CD4-positive, alpha-beta memory T cell (primary cell): Measurements from ENCODE around the gene PI4KA. TPM values are rescaled to one million over a fixed set of nuclear protein-coding genes. Genes with fewer than 3 reads are reported as not detected.
A peak's percentile ranks its signal among the peaks of the same experiment; 100 is the strongest.

ENCODE experiments used
- CTCF ChIA-PET: fragments of 350-600 bp; sonication (Branson Sonifier 250); formaldehyde crosslinking; loops from one replicate; lab custom pipeline; 2021; ENCODE audit warnings: inconsistent platforms; ENCODE audit not compliant: partially characterized antibody; lab: Charles Lee
- POLR2A ChIA-PET: fragments of 350-600 bp; sonication (Branson Sonifier 250); formaldehyde crosslinking; loops from one replicate; lab custom pipeline; 2021; ENCODE audit not compliant: partially characterized antibody; lab: Charles Lee
- DNase-seq, 5 donors: peaks; one replicate each; pipeline versions ENCODE4 v3.0.0 to v3.0.0-alpha.2; 2020 to 2022; ENCODE audit warnings: mixed read lengths in 1 of 5
- H3K27ac ChIP-seq: one replicate; pipeline ENCODE4 v1.7.0; 2013; ENCODE audit warnings: low read depth, low read length
- H3K27me3 ChIP-seq: 2 replicates; pipeline ENCODE4 v1.7.0; 2013; ENCODE audit warnings: mild to moderate bottlenecking, low read length, moderate library complexity; ENCODE audit not compliant: insufficient read depth
- H3K36me3 ChIP-seq: 2 replicates; pipeline ENCODE4 v1.7.0; 2013; ENCODE audit warnings: mild to moderate bottlenecking, low read length, moderate library complexity; ENCODE audit not compliant: insufficient read depth
- H3K4me1 ChIP-seq: 2 replicates; pipeline ENCODE4 v1.7.0; 2013; ENCODE audit warnings: mild to moderate bottlenecking, low read length, moderate library complexity; ENCODE audit not compliant: insufficient read depth
- H3K4me3 ChIP-seq, 2 donors: one replicate each; pipeline ENCODE4 v1.7.0; 2013; ENCODE audit warnings: low read length in 2 of 2, mild to moderate bottlenecking in 1 of 2
- H3K9me3 ChIP-seq, 2 donors: one replicate each; pipeline ENCODE4 v1.7.0; 2013; ENCODE audit warnings: low read length in 2 of 2, control low read depth in 1 of 2; ENCODE audit not compliant: control insufficient read depth in 1 of 2
- H3K27ac Mint-ChIP-seq, 7 donors: one replicate each; pipeline ENCODE4 v1.8.0; 2020 to 2021; ENCODE audit warnings: mixed read lengths in 7 of 7, mild to moderate bottlenecking in 6 of 7, inconsistent platforms in 3 of 7, moderate library complexity in 3 of 7
- H3K27me3 Mint-ChIP-seq, 2 donors: one replicate each; pipeline ENCODE4 v1.8.0; 2020 to 2021; ENCODE audit warnings: mixed read lengths in 2 of 2
- H3K36me3 Mint-ChIP-seq, 2 donors: one replicate each; pipeline ENCODE4 v1.8.0; 2020 to 2021; ENCODE audit warnings: mixed read lengths in 2 of 2, inconsistent platforms in 1 of 2, mild to moderate bottlenecking in 1 of 2
- H3K4me1 Mint-ChIP-seq, 4 donors: one replicate each; pipeline ENCODE4 v1.8.0; 2020 to 2021; ENCODE audit warnings: mixed read lengths in 4 of 4, mild to moderate bottlenecking in 1 of 4
- H3K4me3 Mint-ChIP-seq, 8 donors: one replicate each; pipeline ENCODE4 v1.8.0; 2020 to 2021; ENCODE audit warnings: mixed read lengths in 8 of 8, mild to moderate bottlenecking in 7 of 8, moderate library complexity in 6 of 8, inconsistent platforms in 3 of 8
- H3K9me3 Mint-ChIP-seq, 8 donors: one replicate each; pipeline ENCODE4 v1.8.0; 2020 to 2021; ENCODE audit warnings: mixed read lengths in 8 of 8, mild to moderate bottlenecking in 5 of 8, inconsistent platforms in 3 of 8, moderate library complexity in 1 of 8
- intact Hi-C: fragments of 100-400 bp; cut with micrococcal nuclease; formaldehyde crosslinking; loops from one replicate; pipeline ENCODE4 v1.15.1; 2023
- polyA plus RNA-seq, 2 donors: library from polyadenylated mRNA; unstranded; fragments of 300-500 nt; fragmentation: Illumina TruSeq; gene quantifications; one replicate each; pipeline ENCODE4 v1.2.3, GENCODE V29; 2021
- total RNA-seq, 2 experiments: library from RNA; stranded (reverse); gene quantifications; one replicate each; pipeline ENCODE4 v1.2.3, GENCODE V29; 2021

The PI4KA gene
- total and polyA plus RNA-seq, 4 experiments from 2014 or later: 31.5 to 145 (median 110) TPM

GRCh38 chr22:20887375-20887774, 28.8 kb upstream of the PI4KA start:
- no peak overlapping the region for H3K27ac ChIP-seq

GRCh38 chr22:20885557-20886323, 27.1 kb upstream of the PI4KA start:
- H3K9me3 ChIP-seq: no peaks in the 10 kb centered on the region
- POLR2A ChIA-PET: no interaction called here
- no peaks in the 10 kb centered on the region for H3K4me1 ChIP-seq
- no peak overlapping the region for H3K4me3 ChIP-seq
- peak in 3 of 5 donors; percentile 9 to 15 (median 10) for DNase-seq
- H3K4me3 Mint-ChIP-seq: no peak overlapping the region
- H3K27me3 Mint-ChIP-seq: no peaks in the 10 kb centered on the region
- peaks cover 0 to 1% (median 0%) of the 10 kb centered on the region in 4 donors for H3K4me1 Mint-ChIP-seq
- intact Hi-C loops: loop anchor here (10.0 kb wide), 1 partner anchor 59 kb away; no protein-coding TSS in a partner anchor
- no peaks in the 10 kb centered on the region for H3K27me3 ChIP-seq
- no peak overlapping the region for H3K27ac ChIP-seq
- peaks cover 52% of the 10 kb centered on the region for H3K36me3 ChIP-seq
- peaks cover 59 to 63% of the 10 kb centered on the region in 2 donors for H3K36me3 Mint-ChIP-seq
- CTCF ChIA-PET: interaction anchor here (0.7 to 1.0 kb wide), 4 partner anchors 9 to 75 kb away, joined by 3 to 5 read pairs (median 4); no protein-coding TSS in a partner anchor
- H3K9me3 Mint-ChIP-seq: no peaks in the 10 kb centered on the region
- peak overlapping the region in 1 of 7 donors; percentile 11 for H3K27ac Mint-ChIP-seq

More at GRCh38 chr22:20887375-20887774, 28.8 kb upstream of the PI4KA start:
- Mint-ChIP-seq H3K4me1 (peaks cover 0 to under 1% (median 0%) of the 10 kb centered on the region in 4 donors), H3K4me3 (no peak overlapping the region), H3K36me3 (peaks cover 49 to 54% of the 10 kb centered on the region in 2 donors), H3K27me3 (no peaks in the 10 kb centered on the region), H3K27ac (peak overlapping the region in 1 of 7 donors; percentile 75), H3K9me3 (no peaks in the 10 kb centered on the region)
- Histone ChIP-seq H3K36me3 (peaks cover 40% of the 10 kb centered on the region), H3K27me3 (no peaks in the 10 kb centered on the region), H3K4me3 (no peak overlapping the region), H3K9me3 (no peaks in the 10 kb centered on the region), H3K4me1 (no peaks in the 10 kb centered on the region)
- CTCF ChIA-PET: no interaction called here
- intact Hi-C loops: loop anchor here (10.0 kb wide), 1 partner anchor 57 kb away; no protein-coding TSS in a partner anchor
- POLR2A ChIA-PET: no interaction called here
- DNase-seq: no peak

- intact Hi-C loops: loop anchor here (10.0 kb wide), 1 partner anchor 60 kb away; no protein-coding TSS in a partner anchor
- H3K27ac Mint-ChIP-seq: peak overlapping the region in 2 of 7 donors; percentile 11 to 18
- no peaks in the 10 kb centered on the region for H3K9me3 ChIP-seq
These were observed 26.5 kb upstream of the PI4KA start for GRCh38 chr22:20885017-20885556.

DNA sequence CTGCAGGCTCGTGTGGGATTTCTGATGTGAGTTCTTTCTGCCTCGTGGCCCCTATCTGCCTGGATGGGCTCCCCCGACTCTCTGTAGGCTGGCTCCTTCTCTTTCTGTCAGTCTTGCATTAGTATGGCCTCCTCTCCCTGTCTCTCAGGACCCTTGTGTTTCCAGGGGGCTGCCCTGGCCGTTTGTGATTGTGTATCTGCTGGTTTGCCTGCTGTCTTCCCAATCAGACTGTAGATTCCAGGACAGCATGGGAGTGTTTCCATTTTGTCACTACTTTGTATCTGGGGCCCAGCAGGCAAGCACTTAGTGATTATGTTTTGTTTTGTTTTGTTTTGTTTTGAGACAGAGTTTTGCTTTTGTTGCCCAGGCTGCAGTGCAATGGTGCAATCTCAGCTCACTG, 25.8 kb upstream of the PI4KA start:
- peak overlapping the region in 2 of 7 donors; percentile 20 to 22 for H3K27ac Mint-ChIP-seq
- H3K9me3 Mint-ChIP-seq: no peaks in the 10 kb centered on the region
- no peak overlapping the region for H3K4me3 ChIP-seq
- intact Hi-C loops: loop anchor here (10.0 kb wide), 1 partner anchor 60 kb away; no protein-coding TSS in a partner anchor
- H3K4me1 Mint-ChIP-seq: peaks cover 0 to 1% (median 0%) of the 10 kb centered on the region in 4 donors
- no peaks in the 10 kb centered on the region for H3K27me3 Mint-ChIP-seq
- peaks cover 50% of the 10 kb centered on the region for H3K36me3 ChIP-seq
- no peaks in the 10 kb centered on the region for H3K4me1 ChIP-seq
- H3K36me3 Mint-ChIP-seq: peaks cover 55 to 64% of the 10 kb centered on the region in 2 donors
- H3K4me3 Mint-ChIP-seq: no peak overlapping the region
- DNase-seq: no peak
- H3K27me3 ChIP-seq: no peaks in the 10 kb centered on the region
- CTCF ChIA-PET: no interaction called here
- no peaks in the 10 kb centered on the region for H3K9me3 ChIP-seq
- POLR2A ChIA-PET: no interaction called here
- H3K27ac ChIP-seq: no peak overlapping the region

More at GRCh38 chr22:20885017-20885556, 26.5 kb upstream of the PI4KA start:
- no peaks in the 10 kb centered on the region for H3K27me3 Mint-ChIP-seq
- ChIA-PET CTCF (interaction anchor here (1.0 kb wide), 1 partner anchor 8 kb away, joined by 5 read pairs; no protein-coding TSS in a partner anchor), POLR2A (no interaction called here)
- Histone ChIP-seq H3K27me3 (no peaks in the 10 kb centered on the region), H3K36me3 (peaks cover 56% of the 10 kb centered on the region), H3K4me1 (no peaks in the 10 kb centered on the region), H3K4me3 (no peak overlapping the region), H3K27ac (no peak overlapping the region)
- DNase-seq: no peak
- no peaks in the 10 kb centered on the region for H3K9me3 Mint-ChIP-seq
- H3K4me1 Mint-ChIP-seq: peaks cover 0 to 1% (median 0%) of the 10 kb centered on the region in 4 donors
- no peak overlapping the region for H3K4me3 Mint-ChIP-seq
- peaks cover 61 to 69% of the 10 kb centered on the region in 2 donors for H3K36me3 Mint-ChIP-seq

DNA sequence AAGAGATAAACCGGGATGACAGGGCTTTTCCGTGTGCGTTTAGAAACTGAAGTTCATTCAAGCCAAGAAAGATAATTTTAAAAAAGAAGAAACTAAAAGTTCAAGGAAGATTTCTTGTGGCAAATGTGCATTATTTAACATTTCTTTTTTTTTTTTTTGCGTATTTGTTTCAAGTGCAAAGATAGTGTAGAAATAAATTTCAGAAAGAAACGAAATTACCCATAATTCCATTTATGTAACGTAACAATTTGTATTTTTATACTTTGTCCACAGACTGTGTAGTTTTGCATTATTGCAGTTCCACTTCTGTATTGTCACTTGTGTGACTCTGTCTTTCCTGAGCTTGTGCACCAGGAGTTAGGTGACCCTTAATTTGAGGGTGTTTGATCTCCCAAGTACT, 24.2 kb upstream of the PI4KA start:
- DNase-seq: no peak
- Histone ChIP-seq H3K4me3 (no peak overlapping the region), H3K4me1 (no peaks in the 10 kb centered on the region), H3K36me3 (peaks cover 34% of the 10 kb centered on the region), H3K27ac (no peak overlapping the region), H3K9me3 (no peaks in the 10 kb centered on the region), H3K27me3 (no peaks in the 10 kb centered on the region)
- Mint-ChIP-seq H3K27ac (no peak overlapping the region), H3K4me3 (no peak overlapping the region), H3K9me3 (no peaks in the 10 kb centered on the region), H3K4me1 (peaks cover 0 to 1% (median 0%) of the 10 kb centered on the region in 4 donors), H3K36me3 (peaks cover 44 to 56% of the 10 kb centered on the region in 2 donors), H3K27me3 (no peaks in the 10 kb centered on the region)
- intact Hi-C loops: loop anchor here (10.0 kb wide), 1 partner anchor 62 kb away; no protein-coding TSS in a partner anchor
- ChIA-PET POLR2A (no interaction called here), CTCF (no interaction called here)

DNA sequence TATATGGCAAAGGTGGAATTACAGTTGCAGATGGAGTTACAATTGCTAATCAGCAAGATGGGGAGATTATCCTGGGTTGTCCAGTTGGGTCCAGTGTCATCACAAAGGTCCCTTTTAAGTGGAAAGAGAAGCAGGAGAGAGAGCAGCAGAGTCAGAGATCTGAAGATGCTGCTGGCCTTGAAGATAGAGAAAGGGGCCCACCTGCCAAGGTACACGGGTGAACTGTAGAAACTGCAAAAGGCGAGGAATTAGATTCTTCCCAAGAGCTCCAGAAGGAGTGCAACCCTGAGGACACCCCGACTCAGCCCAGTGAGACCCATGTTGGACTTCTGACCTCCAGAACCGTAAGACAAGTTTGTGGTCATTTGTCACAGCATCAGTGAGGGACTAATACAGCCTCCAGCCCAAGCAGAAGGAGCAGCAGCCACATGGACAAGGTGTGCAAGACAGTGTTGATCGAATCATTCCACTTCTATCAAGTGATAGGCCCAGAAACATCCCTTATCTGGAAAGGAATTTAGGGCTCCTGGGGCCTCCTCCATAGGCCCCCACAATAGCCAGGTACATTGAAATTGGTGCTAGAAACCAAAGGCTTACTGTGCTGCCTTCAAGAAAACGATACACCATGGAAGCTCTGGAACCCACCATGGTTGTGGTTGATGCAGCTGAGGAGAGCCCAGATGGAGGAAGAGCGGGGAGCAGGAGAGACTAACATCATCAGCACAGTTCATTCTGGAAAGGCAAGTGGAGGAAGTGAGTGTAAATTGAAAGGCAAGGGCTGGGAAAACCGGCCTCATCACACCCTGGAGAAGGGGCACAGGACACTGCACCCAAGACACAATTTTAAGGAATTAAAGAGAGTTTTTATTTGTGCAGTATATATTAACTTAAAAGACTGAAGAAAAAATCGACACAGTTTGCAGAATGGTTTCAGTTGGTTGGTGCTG, 23.5 kb upstream of the PI4KA start:
- DNase-seq: no peak
- ChIA-PET POLR2A (no interaction called here), CTCF (no interaction called here)
- no peaks in the 10 kb centered on the region for H3K27me3 ChIP-seq
- Mint-ChIP-seq H3K27me3 (no peaks in the 10 kb centered on the region), H3K9me3 (no peaks in the 10 kb centered on the region), H3K27ac (no peak overlapping the region), H3K36me3 (peaks cover 37 to 52% of the 10 kb centered on the region in 2 donors), H3K4me1 (peaks cover 0 to 1% (median 0%) of the 10 kb centered on the region in 4 donors), H3K4me3 (no peak overlapping the region)
- H3K27ac ChIP-seq: no peak overlapping the region
- no peak overlapping the region for H3K4me3 ChIP-seq
- no peaks in the 10 kb centered on the region for H3K4me1 ChIP-seq
- H3K36me3 ChIP-seq: peaks cover 29% of the 10 kb centered on the region
- H3K9me3 ChIP-seq: no peaks in the 10 kb centered on the region
- intact Hi-C loops: loop anchor here (10.0 kb wide), 1 partner anchor 63 kb away; no protein-coding TSS in a partner anchor
